ENCODE measurements around the gene NFKBIZ.

The NFKBIZ gene

GRCh38 chr3:101848754-101849713 is at the start of gene NFKBIZ:
Gene NFKBIZ (plus strand): TSS chr3:101849514. CDS start chr3:101849629, 115 bp downstream.
- FAIRE-seq, result no peak

- no peak for FAIRE-seq
Measured at GRCh38 chr3:101801174-101801573, 48.1 kb upstream of the NFKBIZ start.

GRCh38 chr3:101802179-101802578 is 47.1 kb upstream of the NFKBIZ start:
- no peak for FAIRE-seq

GRCh38 chr3:101803173-101803782 is 46.0 kb upstream of the NFKBIZ start:
- FAIRE-seq, result peak; percentile 95

- FAIRE-seq, result no peak
Measured at GRCh38 chr3:101803939-101804338, 45.4 kb upstream of the NFKBIZ start.

GRCh38 chr3:101806491-101806890 is 42.8 kb upstream of the NFKBIZ start:
- FAIRE-seq, result no peak

GRCh38 chr3:101807888-101808287 is 41.4 kb upstream of the NFKBIZ start:
- FAIRE-seq, result no peak

GRCh38 chr3:101809178-101810021 is 39.9 kb upstream of the NFKBIZ start:
- FAIRE-seq, result peak; percentile 80

- FAIRE-seq, result no peak
Measured at GRCh38 chr3:101810022-101810418, 39.3 kb upstream of the NFKBIZ start.

GRCh38 chr3:101811875-101812274 is 37.4 kb upstream of the NFKBIZ start:
- no peak for FAIRE-seq

- FAIRE-seq, result no peak
Measured at GRCh38 chr3:101812895-101813294, 36.4 kb upstream of the NFKBIZ start.

GRCh38 chr3:101813817-101814440 is 35.4 kb upstream of the NFKBIZ start:
- peak; percentile 97 for FAIRE-seq

GRCh38 chr3:101814835-101815234 is 34.5 kb upstream of the NFKBIZ start:
- FAIRE-seq, result no peak

- FAIRE-seq, result no peak
Measured at GRCh38 chr3:101816215-101817149, 32.8 kb upstream of the NFKBIZ start.

GRCh38 chr3:101817992-101818391 is 31.3 kb upstream of the NFKBIZ start:
- no peak for FAIRE-seq

- FAIRE-seq, result no peak
Measured at GRCh38 chr3:101819649-101820206, 29.6 kb upstream of the NFKBIZ start.

GRCh38 chr3:101821503-101821902 is 27.8 kb upstream of the NFKBIZ start:
- FAIRE-seq, result no peak

- FAIRE-seq, result no peak
Measured at GRCh38 chr3:101823525-101823924, 25.8 kb upstream of the NFKBIZ start.

- FAIRE-seq, result no peak
Measured at GRCh38 chr3:101824702-101825101, 24.6 kb upstream of the NFKBIZ start.

GRCh38 chr3:101825904-101826445 is 23.3 kb upstream of the NFKBIZ start:
- no peak for FAIRE-seq
